IMR-90 (cell line): ENCODE data around the gene SAMD4B. TPM values are rescaled to one million over a fixed set of nuclear protein-coding genes. Genes with fewer than 3 reads are reported as not detected.

Source experiments
- ATAC-seq: fragments of 200-7000 bp; cut with Tn5 transposase; 2 replicates; pipeline ENCODE4 v1.9.1; 2020; ENCODE audit warnings: low read depth, mild to moderate bottlenecking, moderate library complexity
- BruUV-seq: library from RNA; stranded (reverse); fragments of 400-500 nt; replicated peaks from 2 replicates; lab custom pipeline; 2021; lab: Mats Ljungman, UMichigan
- CTCF ChIA-PET: fragments of 300-600 bp; formaldehyde crosslinking; extraction: SDS; loops from one replicate; lab custom pipeline; 2021; ENCODE audit warnings: antibody characterized with exemption; lab: Yijun Ruan, JAX
- POLR2A ChIA-PET: fragments of 300-600 bp; sonication (Branson Sonifier 250); formaldehyde crosslinking; loops from one replicate; lab custom pipeline; 2022; ENCODE audit warnings: antibody characterized with exemption; ENCODE audit not compliant: unreplicated experiment; lab: Charles Lee
- DNase-seq: peaks from one replicate; pipeline ENCODE4 v3.0.0; 2013
- H2AFZ ChIP-seq: replicated peaks from 2 replicates; pipeline ENCODE3; 2013; ENCODE audit warnings: low read length, mild to moderate bottlenecking; ENCODE audit not compliant: poor library complexity
- H2AK5ac ChIP-seq: 2 replicates; pipeline ENCODE4 v1.6.1; 2013; ENCODE audit warnings: low read depth, low read length, inconsistent platforms
- H2AK9ac ChIP-seq: replicated peaks from 2 replicates; pipeline ENCODE3; 2013; ENCODE audit warnings: mild to moderate bottlenecking, low read depth, low read length, moderate library complexity; ENCODE audit not compliant: poor library complexity
- H2BK120ac ChIP-seq: 2 replicates; pipeline ENCODE4 v1.6.1; 2013; ENCODE audit warnings: low read depth, low read length, inconsistent platforms
- H2BK15ac ChIP-seq: 3 replicates; pipeline ENCODE4 v1.6.1; 2013; ENCODE audit warnings: low read depth, low read length, inconsistent platforms
- H2BK20ac ChIP-seq: 2 replicates; pipeline ENCODE4 v1.6.1; 2013; ENCODE audit warnings: low read depth, mild to moderate bottlenecking, inconsistent platforms, low read length, moderate library complexity
- H2BK5ac ChIP-seq: 2 replicates; pipeline ENCODE4 v1.6.1; 2013; ENCODE audit warnings: mild to moderate bottlenecking, low read depth, low read length, inconsistent platforms; ENCODE audit not compliant: poor library complexity, severe bottlenecking
- H3K14ac ChIP-seq: replicated peaks from 2 replicates; pipeline ENCODE4 v1.6.1; 2013; ENCODE audit warnings: low read depth, low read length, inconsistent platforms
- H3K18ac ChIP-seq: 2 replicates; pipeline ENCODE4 v1.6.1; 2013; ENCODE audit warnings: low read depth, low read length, control low read depth
- H3K23ac ChIP-seq: 2 replicates; pipeline ENCODE4 v1.6.1; 2013; ENCODE audit warnings: low read depth, low read length, inconsistent platforms
- H3K27ac ChIP-seq: 2 replicates; pipeline ENCODE4 v1.5.1; 2013; ENCODE audit warnings: mild to moderate bottlenecking, control low read depth, low read length; ENCODE audit not compliant: insufficient read depth
- H3K27me3 ChIP-seq: 2 replicates; pipeline ENCODE4 v1.6.1; 2013; ENCODE audit warnings: low read length; ENCODE audit not compliant: control insufficient read depth, insufficient read depth
- H3K36me3 ChIP-seq: 2 replicates; pipeline ENCODE4 v1.6.1; 2013; ENCODE audit warnings: low read length, mixed read lengths; ENCODE audit not compliant: control insufficient read depth, insufficient read depth
- H3K4ac ChIP-seq: 2 replicates; pipeline ENCODE4 v1.6.1; 2013; ENCODE audit warnings: low read depth, low read length, inconsistent platforms
- H3K4me1 ChIP-seq: 2 replicates; pipeline ENCODE4 v1.6.1; 2013; ENCODE audit warnings: low read length, mixed read lengths; ENCODE audit not compliant: control insufficient read depth, insufficient read depth
- H3K4me2 ChIP-seq: 2 replicates; pipeline ENCODE4 v1.6.1; 2013; ENCODE audit warnings: low read depth, mild to moderate bottlenecking, control low read depth, low read length, moderate library complexity
- H3K4me3 ChIP-seq: 2 replicates; pipeline ENCODE4 v1.5.1; 2013; ENCODE audit warnings: low read depth, mild to moderate bottlenecking, control low read depth, low read length, moderate library complexity; ENCODE audit not compliant: insufficient read depth
- H3K56ac ChIP-seq: 2 replicates; pipeline ENCODE4 v1.6.1; 2013; ENCODE audit warnings: low read length, inconsistent platforms; ENCODE audit not compliant: insufficient read depth; ENCODE audit errors: extremely low read depth
- H3K79me1 ChIP-seq, 2 experiments: 2 replicates each; pipeline ENCODE4 v1.6.1; 2013; ENCODE audit warnings: low read length in 2 of 2, inconsistent platforms in 1 of 2, low read depth in 1 of 2
- H3K9ac ChIP-seq: 2 replicates; pipeline ENCODE4 v1.6.1; 2013; ENCODE audit warnings: low read depth, low read length, control low read depth
- H3K9me1 ChIP-seq: 2 replicates; pipeline ENCODE4 v1.6.1; 2013; ENCODE audit warnings: low read length, inconsistent platforms; ENCODE audit not compliant: insufficient read depth
- H3K9me3 ChIP-seq: 2 replicates; pipeline ENCODE4 v1.6.1; 2013; ENCODE audit warnings: low read length; ENCODE audit not compliant: control insufficient read depth, insufficient read depth
- H4K20me1 ChIP-seq: 2 replicates; pipeline ENCODE4 v1.6.1; 2013; ENCODE audit warnings: low read length, inconsistent platforms; ENCODE audit not compliant: insufficient read depth
- H4K5ac ChIP-seq: 2 replicates; pipeline ENCODE4 v1.6.1; 2013; ENCODE audit warnings: mild to moderate bottlenecking, low read depth, low read length, control low read depth
- H4K8ac ChIP-seq, 2 experiments: 2 replicates each; pipeline ENCODE4 v1.6.1; 2013; ENCODE audit warnings: low read depth in 2 of 2, low read length in 2 of 2, control low read depth in 1 of 2, inconsistent platforms in 1 of 2
- H4K91ac ChIP-seq: 2 replicates; pipeline ENCODE4 v1.6.1; 2013; ENCODE audit warnings: low read depth, low read length, inconsistent platforms; ENCODE audit not compliant: insufficient read depth
- CTCF ChIP-seq: conservative IDR thresholded peaks from 2 replicates; pipeline ENCODE4 v1.5.1; 2012; ENCODE audit warnings: mild to moderate bottlenecking, low read depth, low read length, improper control_type of control experiment
- RCOR1 ChIP-seq: IDR thresholded peaks from 2 replicates; pipeline ENCODE4 v1.6.1; 2012; ENCODE audit warnings: mild to moderate bottlenecking, low read length, improper control_type of control experiment; ENCODE audit not compliant: insufficient replicate concordance
- WGBS, 2 experiments: methylation state at CpG; one replicate each; pipeline versions ENCODE4 v1.1.5 to v1.1.7; 2013; ENCODE audit warnings: missing lambda C conversion rate in 2 of 2; ENCODE audit not compliant: insufficient read length in 1 of 2; ENCODE audit errors: extremely low coverage in 2 of 2; 5-methylcytosine and 5-hydroxymethylcytosine counted together
- dilution Hi-C: fragments of 300-500 bp; cut with HindIII; formaldehyde crosslinking; loops from one replicate; pipeline ENCODE4 v1.14.3; 2018; ENCODE audit warnings: low sequenced_read_pairs; ENCODE audit not compliant: unreplicated experiment
- in situ Hi-C: fragments of 300-500 bp; cut with MboI; formaldehyde crosslinking; loops from 3 replicates; pipeline ENCODE4 v1.14.3; 2019; ENCODE audit warnings: low sequenced_read_pairs, inconsistent platforms, mixed read lengths
- intact Hi-C: fragments of 100-400 bp; cut with micrococcal nuclease; formaldehyde crosslinking; loops from 2 replicates; pipeline ENCODE4 v1.10.0; 2022
- polyA plus RNA-seq, 3 experiments: library from polyadenylated mRNA; depleted of rRNA; stranded (reverse); fragments of >200 nt; gene quantifications; 2 replicates each; pipeline ENCODE4 v1.2.3, GENCODE V29; 2012; ENCODE audit warnings: low replicate concordance in 1 of 3
- total RNA-seq: library from RNA; depleted of rRNA; stranded (reverse); fragments of >200 nt; gene quantifications from 2 replicates; pipeline ENCODE4 v1.2.3, GENCODE V29; 2012

The SAMD4B gene
- total and polyA plus RNA-seq, 2 of the 4 experiments (the other 2 are of a cell fraction): 18.3 to 97.2 TPM

GRCh38 chr19:39420769-39421168 lies 78.5 kb downstream of the SAMD4B start:
- ChIA-PET POLR2A (no interaction called here), CTCF (interaction anchor here (0.6 to 1.3 kb wide), 2 partner anchors 23 to 30 kb away, joined by 3 read pairs; no protein-coding TSS in a partner anchor)
- H3K27ac ChIP-seq: no peak overlapping the region
- H3K4ac ChIP-seq: no peak overlapping the region
- peaks cover 1% of the 10 kb centered on the region; the same call in 1 of the 2 replicates for H3K4me1 ChIP-seq
- H2AK9ac ChIP-seq: no peak overlapping the region
- H3K36me3 ChIP-seq: peaks cover 82% of the 10 kb centered on the region
- no peak overlapping the region for H4K5ac ChIP-seq
- peaks cover 6 to 75% of the 10 kb centered on the region in 2 experiments for H3K79me1 ChIP-seq
- ATAC-seq (no peak), DNase-seq (no peak)
- BruUV-seq: no TSS peak
- H3K23ac ChIP-seq: no peak overlapping the region
- H3K4me2 ChIP-seq: no peak overlapping the region
- H2AFZ ChIP-seq: no peak overlapping the region
- H3K18ac ChIP-seq: no peak overlapping the region
- H4K8ac ChIP-seq: no peak overlapping the region
- H2BK15ac ChIP-seq: no peak overlapping the region
- H3K4me3 ChIP-seq: no peak overlapping the region
- H2BK20ac ChIP-seq: no peak overlapping the region
- WGBS, 2 experiments: 96% methylated on average over 4 of the region's 15 CpGs; no CpG with 5 or more reads in 1 of the 2 experiments
- H3K9ac ChIP-seq: no peak overlapping the region
- no peak overlapping the region for H3K56ac ChIP-seq
- dilution Hi-C loops: no loop called here
- intact Hi-C loops: no loop called here
- H3K9me1 ChIP-seq: 0 out of 2 replicates have a peak, but pooled peaks cover 10% of the 10 kb centered on the region
- no peak overlapping the region for H2BK120ac ChIP-seq
- H3K14ac ChIP-seq: no peak overlapping the region
- no peak for TF ChIP-seq RCOR1
- no peak for TF ChIP-seq CTCF
- no peak overlapping the region for H2AK5ac ChIP-seq
- peaks cover 24% of the 10 kb centered on the region for H4K20me1 ChIP-seq
- H3K27me3 ChIP-seq: no peaks in the 10 kb centered on the region
- H2BK5ac ChIP-seq: no peak overlapping the region
- in situ Hi-C loops: no loop called here
- H3K9me3 ChIP-seq: no peaks in the 10 kb centered on the region
- no peak overlapping the region for H4K91ac ChIP-seq
